MCF 10A (cell line): ENCODE data around the gene FZD1. TPM values are rescaled to one million over a fixed set of nuclear protein-coding genes. Genes with fewer than 3 reads are reported as not detected.

Experiments
- BruUV-seq: library from RNA; stranded (reverse); fragments of 400-500 nt; replicated peaks from 2 replicates; lab custom pipeline; 2021; lab: Mats Ljungman, UMichigan
- CTCF ChIA-PET: fragments of 300-600 bp; sonication (Branson Sonifier 250); formaldehyde crosslinking; extraction: SDS; loops from one replicate; lab custom pipeline; 2021; ENCODE audit warnings: antibody characterized with exemption, inconsistent platforms; lab: Yijun Ruan, JAX
- POLR2A ChIA-PET: fragments of 300-600, 350-650 bp; sonication (Branson Sonifier 250); formaldehyde crosslinking; extraction: SDS; loops from one replicate; lab custom pipeline; 2020; ENCODE audit warnings: antibody characterized with exemption, inconsistent platforms; lab: Yijun Ruan, JAX
- DNase-seq: peaks from one replicate; pipeline ENCODE4 v3.0.0-alpha.2; 2018; ENCODE audit not compliant: unreplicated experiment
- H3K27ac Mint-ChIP-seq: one replicate; pipeline ENCODE4 v1.8.0; 2022; ENCODE audit warnings: mild to moderate bottlenecking, low read depth, mixed read lengths; ENCODE audit not compliant: unreplicated experiment
- H3K27me3 Mint-ChIP-seq: one replicate; pipeline ENCODE4 v1.8.0; 2022; ENCODE audit warnings: mixed read lengths; ENCODE audit not compliant: insufficient read depth, unreplicated experiment
- H3K36me3 Mint-ChIP-seq: one replicate; pipeline ENCODE4 v1.8.0; 2022; ENCODE audit warnings: mild to moderate bottlenecking, moderate library complexity, mixed read lengths; ENCODE audit not compliant: insufficient read depth, unreplicated experiment
- H3K4me1 Mint-ChIP-seq: one replicate; pipeline ENCODE4 v1.8.0; 2022; ENCODE audit warnings: mixed read lengths; ENCODE audit not compliant: insufficient read depth, unreplicated experiment
- H3K4me3 Mint-ChIP-seq: one replicate; pipeline ENCODE4 v1.8.0; 2022; ENCODE audit warnings: mild to moderate bottlenecking, moderate library complexity, mixed read lengths; ENCODE audit not compliant: unreplicated experiment
- H3K9me3 Mint-ChIP-seq: one replicate; pipeline ENCODE4 v1.8.0; 2022; ENCODE audit warnings: mixed read lengths; ENCODE audit not compliant: unreplicated experiment
- intact Hi-C: fragments of 100-400 bp; cut with micrococcal nuclease; formaldehyde crosslinking; loops from 2 replicates; pipeline ENCODE4 v1.14.1; 2022
- total RNA-seq: library from RNA; stranded (reverse); gene quantifications from 2 replicates; pipeline ENCODE4 v1.2.3, GENCODE V29; 2022
- TF ChIP-seq, protein P1 (sequence below): fragments of 200-600 bp; IDR thresholded peaks from one replicate; pipeline ENCODE4 v1.8.0; 2022; ENCODE audit warnings: antibody characterized with exemption, mild to moderate bottlenecking; ENCODE audit not compliant: unreplicated experiment

Gene FZD1
- total RNA-seq, 1 experiment from 2014 or later: 3.3 TPM

DNA sequence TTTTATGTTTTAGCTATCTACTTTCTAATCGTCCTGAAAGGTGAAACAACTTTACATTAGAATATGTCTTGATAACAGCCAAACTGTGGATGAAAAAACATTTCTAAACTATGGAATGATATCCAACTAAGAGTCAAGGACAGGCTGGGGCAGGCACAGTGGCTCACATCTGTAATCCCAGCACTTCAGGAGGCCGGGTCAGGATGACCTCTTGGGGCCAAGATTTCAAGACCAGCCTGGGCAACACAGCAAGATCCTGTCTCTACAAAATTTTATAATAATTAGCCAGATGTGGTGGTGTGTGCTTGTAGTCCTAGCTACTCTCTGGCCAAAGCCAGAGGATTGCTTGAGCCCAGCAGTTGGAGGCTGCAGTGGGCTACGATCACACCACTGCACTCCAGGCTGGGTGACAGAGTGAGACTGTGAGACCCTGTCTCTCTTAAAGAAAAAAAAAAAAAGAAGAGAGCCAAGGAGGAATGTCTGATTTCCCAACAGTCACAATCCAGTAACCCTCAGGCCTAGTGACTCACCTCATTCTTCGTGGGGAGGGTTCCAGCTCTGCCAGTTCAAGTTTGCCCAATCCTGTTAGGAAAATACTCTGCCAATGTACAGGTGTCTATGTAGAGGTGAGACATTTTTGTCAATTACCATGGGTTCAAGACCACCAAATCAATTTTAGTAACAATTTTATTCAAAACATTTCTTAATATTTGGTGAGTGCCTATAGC, 14.6 kb upstream of the FZD1 start:
- Mint-ChIP-seq H3K4me3 (no peak overlapping the region), H3K4me1 (peaks cover 25% of the 10 kb centered on the region), H3K9me3 (no peaks in the 10 kb centered on the region), H3K27me3 (no peaks in the 10 kb centered on the region), H3K36me3 (no peaks in the 10 kb centered on the region), H3K27ac (peak overlapping the region; percentile 80)
- intact Hi-C loops: no loop called here
- DNase-seq: peak; percentile 95
- POLR2A ChIA-PET: interaction anchor here (0.6 to 2.3 kb wide), 9 partner anchors 7 to 308 kb away, joined by 3 to 15 read pairs (median 6); no protein-coding TSS in a partner anchor
- no TSS peak for BruUV-seq
- CTCF ChIA-PET: interaction anchor here (0.6 to 2.7 kb wide), 10 partner anchors 9 to 623 kb away, joined by 3 to 10 read pairs (median 5); no protein-coding TSS in a partner anchor
- TF ChIP-seq, protein P1, sequence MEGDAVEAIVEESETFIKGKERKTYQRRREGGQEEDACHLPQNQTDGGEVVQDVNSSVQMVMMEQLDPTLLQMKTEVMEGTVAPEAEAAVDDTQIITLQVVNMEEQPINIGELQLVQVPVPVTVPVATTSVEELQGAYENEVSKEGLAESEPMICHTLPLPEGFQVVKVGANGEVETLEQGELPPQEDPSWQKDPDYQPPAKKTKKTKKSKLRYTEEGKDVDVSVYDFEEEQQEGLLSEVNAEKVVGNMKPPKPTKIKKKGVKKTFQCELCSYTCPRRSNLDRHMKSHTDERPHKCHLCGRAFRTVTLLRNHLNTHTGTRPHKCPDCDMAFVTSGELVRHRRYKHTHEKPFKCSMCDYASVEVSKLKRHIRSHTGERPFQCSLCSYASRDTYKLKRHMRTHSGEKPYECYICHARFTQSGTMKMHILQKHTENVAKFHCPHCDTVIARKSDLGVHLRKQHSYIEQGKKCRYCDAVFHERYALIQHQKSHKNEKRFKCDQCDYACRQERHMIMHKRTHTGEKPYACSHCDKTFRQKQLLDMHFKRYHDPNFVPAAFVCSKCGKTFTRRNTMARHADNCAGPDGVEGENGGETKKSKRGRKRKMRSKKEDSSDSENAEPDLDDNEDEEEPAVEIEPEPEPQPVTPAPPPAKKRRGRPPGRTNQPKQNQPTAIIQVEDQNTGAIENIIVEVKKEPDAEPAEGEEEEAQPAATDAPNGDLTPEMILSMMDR: no peak

DNA sequence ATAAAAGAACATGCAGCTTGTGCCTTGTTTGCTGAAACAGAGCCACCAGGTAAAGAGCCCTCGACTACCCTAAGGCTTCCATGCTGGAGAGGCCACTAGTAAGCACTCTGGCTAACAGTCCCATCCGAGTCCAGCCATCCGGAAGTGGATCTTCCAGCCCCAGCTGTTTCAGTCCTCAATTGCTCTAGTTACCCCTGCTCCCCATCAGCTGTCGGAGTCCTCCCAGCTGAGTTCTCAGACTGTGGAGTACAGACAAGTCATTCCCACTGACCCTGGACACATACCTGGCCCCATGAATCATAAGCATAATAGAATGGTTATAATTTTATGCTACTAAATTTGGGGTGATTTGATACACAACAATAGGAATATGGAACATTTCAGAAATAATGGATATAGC, 13.5 kb upstream of the FZD1 start:
- Mint-ChIP-seq H3K27me3 (no peaks in the 10 kb centered on the region), H3K4me1 (peaks cover 24% of the 10 kb centered on the region), H3K4me3 (no peak overlapping the region), H3K27ac (no peak overlapping the region), H3K9me3 (peaks cover 6% of the 10 kb centered on the region), H3K36me3 (no peaks in the 10 kb centered on the region)
- BruUV-seq: no TSS peak
- no peak for DNase-seq
- ChIA-PET POLR2A (interaction anchor here (1.0 to 2.3 kb wide), 3 partner anchors 8 to 307 kb away, joined by 3 to 15 read pairs (median 6); no protein-coding TSS in a partner anchor), CTCF (interaction anchor here (0.8 to 2.5 kb wide), 3 partner anchors 10 to 256 kb away, joined by 5 to 8 read pairs (median 6); no protein-coding TSS in a partner anchor)
- intact Hi-C loops: no loop called here
- TF ChIP-seq, protein P1: no peak

DNA sequence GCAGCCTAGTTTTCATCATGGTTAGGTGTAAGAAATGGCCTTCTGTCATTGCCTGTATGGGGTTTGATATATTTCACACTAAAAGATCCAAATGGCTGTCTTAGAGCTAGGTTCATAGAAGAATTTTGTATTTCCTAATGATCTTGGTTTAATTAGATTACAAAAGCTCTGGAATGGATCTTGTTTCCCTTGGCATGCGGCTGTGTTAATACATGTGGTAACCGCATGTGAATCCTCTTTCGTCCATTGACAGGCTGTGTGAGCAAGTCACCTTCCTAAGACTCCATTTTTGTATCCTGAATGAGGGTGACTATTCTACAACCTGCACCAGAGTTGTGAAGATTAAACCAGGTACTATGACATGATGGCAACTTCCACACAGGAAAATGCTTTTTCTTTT, 12.4 kb upstream of the FZD1 start:
- Mint-ChIP-seq H3K9me3 (peaks cover 15% of the 10 kb centered on the region), H3K36me3 (no peaks in the 10 kb centered on the region), H3K27me3 (no peaks in the 10 kb centered on the region), H3K4me1 (peaks cover 24% of the 10 kb centered on the region), H3K4me3 (no peak overlapping the region), H3K27ac (no peak overlapping the region)
- TF ChIP-seq, protein P1: no peak
- ChIA-PET CTCF (interaction anchor here (2.5 kb wide), 1 partner anchor 9 kb away, joined by 8 read pairs; no protein-coding TSS in a partner anchor), POLR2A (interaction anchor here (1.3 to 1.6 kb wide), 2 partner anchors 9 to 11 kb away, joined by 4 to 5 read pairs; no protein-coding TSS in a partner anchor)
- BruUV-seq: no TSS peak
- intact Hi-C loops: no loop called here
- DNase-seq: peak; percentile 27
